ENCODE measurements around the gene ZNF207. TPM values are rescaled to one million over a fixed set of nuclear protein-coding genes. Genes with fewer than 3 reads are reported as not detected.
A peak's percentile ranks its signal among the peaks of the same experiment; 100 is the strongest.

The ZNF207 gene
- total RNA-seq, 1 donor from 2014 or later = 276 TPM

DNA sequence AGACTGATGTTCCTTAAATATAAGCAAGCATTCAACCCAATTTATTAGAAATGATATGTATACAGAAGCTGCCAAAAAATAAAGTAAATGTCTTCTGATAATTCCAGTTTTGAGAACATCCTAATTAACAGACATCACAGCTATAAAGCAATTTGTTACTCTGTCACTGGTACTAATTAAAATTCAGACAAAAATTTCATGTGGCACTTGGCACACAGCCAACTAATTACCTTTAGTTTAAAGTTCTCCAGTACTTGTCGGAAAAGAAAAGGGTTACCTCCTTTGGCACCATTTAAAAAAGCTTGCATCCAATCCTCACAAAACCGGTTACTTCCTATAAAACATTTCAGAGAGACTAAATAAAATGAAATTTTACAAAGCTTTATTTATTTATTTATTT is 16.8 kb upstream of the ZNF207 start:
- ChIA-PET POLR2A (no interaction called here), CTCF (interaction anchor here (1.1 to 1.5 kb wide), 3 partner anchors 13 to 114 kb away, joined by 3 read pairs; no protein-coding TSS in a partner anchor)
- Mint-ChIP-seq H3K27ac (no peak overlapping the region), H3K27me3 (no peaks in the 10 kb centered on the region), H3K36me3 (ENCODE audit: low read depth) (peaks cover 43% of the 10 kb centered on the region), H3K4me1 (peaks cover 2% of the 10 kb centered on the region), H3K9me3 (no peaks in the 10 kb centered on the region), H3K4me3 (no peak overlapping the region)
- TF ChIP-seq, protein P1, sequence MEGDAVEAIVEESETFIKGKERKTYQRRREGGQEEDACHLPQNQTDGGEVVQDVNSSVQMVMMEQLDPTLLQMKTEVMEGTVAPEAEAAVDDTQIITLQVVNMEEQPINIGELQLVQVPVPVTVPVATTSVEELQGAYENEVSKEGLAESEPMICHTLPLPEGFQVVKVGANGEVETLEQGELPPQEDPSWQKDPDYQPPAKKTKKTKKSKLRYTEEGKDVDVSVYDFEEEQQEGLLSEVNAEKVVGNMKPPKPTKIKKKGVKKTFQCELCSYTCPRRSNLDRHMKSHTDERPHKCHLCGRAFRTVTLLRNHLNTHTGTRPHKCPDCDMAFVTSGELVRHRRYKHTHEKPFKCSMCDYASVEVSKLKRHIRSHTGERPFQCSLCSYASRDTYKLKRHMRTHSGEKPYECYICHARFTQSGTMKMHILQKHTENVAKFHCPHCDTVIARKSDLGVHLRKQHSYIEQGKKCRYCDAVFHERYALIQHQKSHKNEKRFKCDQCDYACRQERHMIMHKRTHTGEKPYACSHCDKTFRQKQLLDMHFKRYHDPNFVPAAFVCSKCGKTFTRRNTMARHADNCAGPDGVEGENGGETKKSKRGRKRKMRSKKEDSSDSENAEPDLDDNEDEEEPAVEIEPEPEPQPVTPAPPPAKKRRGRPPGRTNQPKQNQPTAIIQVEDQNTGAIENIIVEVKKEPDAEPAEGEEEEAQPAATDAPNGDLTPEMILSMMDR (IDR thresholded peaks at IDR 0.05) = no peak
- DNase-seq (no peak), ATAC-seq (ENCODE audit: low read depth) (no peak)
- intact Hi-C loops (cut with micrococcal nuclease) = no loop called here

DNA sequence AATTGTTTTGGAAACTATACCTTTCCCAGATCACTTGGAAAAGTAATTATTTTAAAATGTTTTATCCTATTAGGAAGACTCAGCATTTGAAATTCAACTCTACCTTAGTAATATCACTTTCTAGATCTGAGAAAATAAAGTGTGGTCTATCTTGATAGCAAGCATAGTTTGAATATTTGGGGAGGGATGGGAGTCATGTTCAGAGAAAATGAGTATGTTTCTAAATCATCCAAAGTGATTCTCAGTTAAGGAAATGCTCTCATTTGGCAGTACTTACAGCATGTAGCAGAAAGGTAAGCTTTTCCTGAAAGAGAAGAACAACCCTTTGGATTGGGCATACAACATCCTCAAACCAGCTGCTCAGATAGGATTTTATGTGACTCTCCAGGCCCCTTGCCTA is 14.9 kb upstream of the ZNF207 start:
- H3K27me3 Mint-ChIP-seq = no peaks in the 10 kb centered on the region
- H3K9me3 Mint-ChIP-seq = no peaks in the 10 kb centered on the region
- ChIA-PET CTCF (no interaction called here), POLR2A (no interaction called here)
- DNase-seq (no peak), ATAC-seq (ENCODE audit: low read depth) (no peak)
- intact Hi-C loops (cut with micrococcal nuclease) = no loop called here
- TF ChIP-seq, protein P1 (IDR thresholded peaks at IDR 0.05) = no peak
- H3K36me3 Mint-ChIP-seq (ENCODE audit: low read depth) = peaks cover 54% of the 10 kb centered on the region
- H3K4me3 Mint-ChIP-seq = no peak overlapping the region
- H3K27ac Mint-ChIP-seq = no peak overlapping the region
- H3K4me1 Mint-ChIP-seq = peaks cover 1% of the 10 kb centered on the region

DNA sequence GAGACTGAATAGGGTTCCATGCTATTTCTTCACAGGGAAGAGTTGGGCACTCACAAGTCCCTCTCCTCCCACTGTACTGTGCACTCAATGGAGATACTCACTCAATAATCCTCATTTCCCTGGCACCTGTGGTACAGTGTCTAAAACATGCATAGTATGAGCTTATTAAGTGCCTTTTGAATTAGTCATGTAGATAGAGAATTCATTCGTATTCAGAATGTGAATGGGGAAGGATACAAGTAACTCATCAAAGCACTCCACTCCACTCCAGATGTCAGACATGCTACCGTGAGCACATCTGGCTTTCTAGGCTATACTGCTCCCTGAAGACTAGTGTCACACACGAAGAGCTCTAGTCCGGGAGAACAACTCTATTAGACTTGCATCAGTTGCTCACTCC is 14.3 kb upstream of the ZNF207 start:
- intact Hi-C loops (cut with micrococcal nuclease) = no loop called here
- TF ChIP-seq, protein P1 (IDR thresholded peaks at IDR 0.05) = no peak
- ATAC-seq (ENCODE audit: low read depth) (no peak), DNase-seq (no peak)
- Mint-ChIP-seq H3K36me3 (ENCODE audit: low read depth) (peaks cover 55% of the 10 kb centered on the region), H3K27me3 (no peaks in the 10 kb centered on the region), H3K9me3 (no peaks in the 10 kb centered on the region), H3K27ac (no peak overlapping the region), H3K4me1 (peaks cover 2% of the 10 kb centered on the region), H3K4me3 (no peak overlapping the region)
- CTCF ChIA-PET = no interaction called here
- POLR2A ChIA-PET = no interaction called here

DNA sequence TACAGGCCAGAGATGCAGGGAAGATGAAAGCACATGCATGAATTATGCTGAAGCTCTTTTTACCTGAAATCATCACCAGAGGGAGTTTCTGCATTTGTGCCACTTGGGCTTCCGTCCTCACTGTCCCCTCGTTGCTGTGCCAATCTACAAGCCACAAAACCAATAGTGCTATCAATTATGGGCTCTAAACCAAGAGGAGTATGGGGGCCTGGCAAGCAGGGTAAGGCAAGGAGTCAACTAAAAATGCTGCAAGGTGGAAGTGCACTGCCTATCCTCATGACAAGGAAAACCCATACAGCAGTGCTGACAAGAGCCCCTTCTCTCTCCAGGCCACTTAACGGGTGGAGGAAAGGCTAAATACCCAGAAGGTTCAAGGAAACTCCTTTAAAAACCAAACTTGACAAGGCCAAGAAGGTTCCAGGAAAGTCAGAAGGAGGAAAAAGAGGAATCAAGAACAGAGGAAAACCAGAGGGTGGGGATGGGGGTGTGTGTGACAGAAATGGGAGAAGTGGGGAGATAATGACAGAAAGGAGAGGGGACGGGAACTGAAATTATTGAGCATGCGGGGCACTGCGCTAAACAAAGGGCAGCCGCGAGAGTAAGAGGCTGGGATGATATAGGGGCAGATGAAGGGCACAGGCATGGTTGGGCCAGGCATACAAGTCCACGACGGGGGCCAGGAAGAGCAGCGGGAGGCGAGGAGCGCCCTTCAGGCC is 8.7 kb upstream of the ZNF207 start:
- POLR2A ChIA-PET = interaction anchor here (0.5 to 2.8 kb wide), 6 partner anchors 10 to 149 kb away, joined by 3 to 31 read pairs (median 7); partner anchors contain the start of gene PSMD11
- intact Hi-C loops (cut with micrococcal nuclease) = loop anchor here (1.0 kb wide), 1 partner anchor 22 kb away; no protein-coding TSS in a partner anchor

More for the DNA sequence above, 8.7 kb upstream of the ZNF207 start:
- Mint-ChIP-seq H3K9me3 (no peaks in the 10 kb centered on the region), H3K27ac (peak overlapping the region; percentile 96), H3K4me3 (peak overlapping the region; percentile 93), H3K27me3 (no peaks in the 10 kb centered on the region), H3K36me3 (ENCODE audit: low read depth) (peaks cover 30% of the 10 kb centered on the region), H3K4me1 (peaks cover 24% of the 10 kb centered on the region)
- ATAC-seq (ENCODE audit: low read depth) = peak; percentile 43
- no peak for DNase-seq
- CTCF ChIA-PET = no interaction called here
- TF ChIP-seq, protein P1 (IDR thresholded peaks at IDR 0.05) = no peak
